Stimulated activated naive CD4-positive, alpha-beta T cell treated with Interleukin-2 at 50 U/mL for 16 hours (primary cell): ENCODE measurements around the gene SERPINH1.

Experiments used
- DNase-seq: peaks from one replicate; lab custom pipeline; 2025; lab: John Stamatoyannopoulos, UW

SERPINH1 gene

GRCh38 chr11:75555079-75555811, 6.8 kb upstream of the SERPINH1 start:
- DNase-seq = no peak

GRCh38 chr11:75556275-75556674, 5.8 kb upstream of the SERPINH1 start:
- DNase-seq = no peak

- no peak for DNase-seq
Measured at GRCh38 chr11:75557666-75558494, 4.2 kb upstream of the SERPINH1 start.

DNA sequence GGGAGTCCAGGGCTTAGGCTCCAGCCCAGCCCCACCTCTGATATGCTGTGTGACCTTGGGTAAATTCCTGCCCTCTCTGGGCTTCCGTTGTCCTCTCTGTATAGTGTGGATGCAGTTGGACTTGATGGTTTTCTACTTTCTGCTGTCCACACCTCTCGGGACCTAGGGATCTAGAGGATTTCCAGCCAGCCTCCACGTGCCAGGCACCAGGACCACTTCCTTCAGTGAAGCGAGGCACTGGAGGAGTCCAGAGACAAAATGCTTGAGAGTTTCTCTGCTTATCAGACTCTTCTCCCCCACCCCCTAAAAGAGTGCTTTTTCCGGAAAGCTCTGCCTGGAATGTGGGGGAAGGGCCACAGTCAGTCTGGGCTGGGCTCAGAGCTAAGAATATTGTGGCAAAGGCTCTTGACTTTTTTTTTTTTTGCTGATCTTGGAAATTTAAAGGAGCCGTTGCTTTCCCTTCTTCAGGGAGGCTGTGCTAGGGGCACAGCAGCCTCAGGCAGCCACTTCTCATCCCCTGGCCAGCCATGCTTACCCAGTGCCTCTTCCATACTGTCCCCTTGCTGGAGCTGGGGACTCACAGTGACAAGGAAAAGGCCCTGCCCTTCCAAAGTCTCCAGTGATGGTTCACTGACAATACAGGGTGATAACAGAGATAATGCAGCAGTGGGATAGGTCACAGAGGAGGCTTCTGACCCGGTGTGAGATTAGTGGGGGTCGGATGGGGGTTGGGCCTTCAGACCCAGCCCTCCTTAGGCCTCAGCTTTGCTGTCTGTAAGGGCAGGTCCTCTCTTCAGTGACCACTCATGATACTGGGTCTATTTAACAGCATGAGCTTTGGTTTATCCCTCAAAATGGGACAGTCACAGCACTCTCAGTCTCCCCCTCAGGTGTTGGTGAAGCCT, 2.9 kb upstream of the SERPINH1 start:
- DNase-seq = no peak

- no peak for DNase-seq
Measured at GRCh38 chr11:75560644-75561043, 1.4 kb upstream of the SERPINH1 start.

DNA sequence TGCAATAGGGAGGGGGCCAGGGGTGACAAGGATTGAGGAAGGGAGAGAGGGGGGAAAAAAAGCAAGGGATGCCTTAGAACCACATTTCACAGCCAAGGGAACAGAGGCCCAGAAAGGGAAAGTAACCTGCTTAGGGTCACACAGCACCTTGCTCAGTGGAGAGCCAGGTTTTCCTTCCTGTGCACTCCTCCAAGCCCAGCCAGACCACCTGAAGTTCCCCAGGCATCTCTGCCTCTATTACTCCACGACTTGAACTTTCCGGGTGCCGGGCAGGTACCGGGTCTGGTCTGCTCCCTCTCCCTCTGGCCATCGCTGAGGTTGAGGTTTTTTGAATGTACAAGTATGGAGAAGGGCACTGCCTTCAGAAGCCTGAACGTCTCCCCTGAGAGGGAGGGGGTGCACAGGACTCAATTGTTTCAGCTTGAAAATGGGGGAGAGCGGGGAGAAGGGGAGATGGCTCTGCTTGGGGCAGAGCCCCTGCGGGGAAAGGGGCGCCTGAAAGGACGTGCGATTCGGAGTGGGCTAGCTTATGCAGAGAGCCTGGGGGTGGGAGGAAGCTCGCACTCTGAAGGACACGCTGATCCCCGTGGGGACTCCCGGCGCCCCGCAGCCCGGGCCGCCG, 516 bp upstream of the SERPINH1 start:
- no peak for DNase-seq

DNA sequence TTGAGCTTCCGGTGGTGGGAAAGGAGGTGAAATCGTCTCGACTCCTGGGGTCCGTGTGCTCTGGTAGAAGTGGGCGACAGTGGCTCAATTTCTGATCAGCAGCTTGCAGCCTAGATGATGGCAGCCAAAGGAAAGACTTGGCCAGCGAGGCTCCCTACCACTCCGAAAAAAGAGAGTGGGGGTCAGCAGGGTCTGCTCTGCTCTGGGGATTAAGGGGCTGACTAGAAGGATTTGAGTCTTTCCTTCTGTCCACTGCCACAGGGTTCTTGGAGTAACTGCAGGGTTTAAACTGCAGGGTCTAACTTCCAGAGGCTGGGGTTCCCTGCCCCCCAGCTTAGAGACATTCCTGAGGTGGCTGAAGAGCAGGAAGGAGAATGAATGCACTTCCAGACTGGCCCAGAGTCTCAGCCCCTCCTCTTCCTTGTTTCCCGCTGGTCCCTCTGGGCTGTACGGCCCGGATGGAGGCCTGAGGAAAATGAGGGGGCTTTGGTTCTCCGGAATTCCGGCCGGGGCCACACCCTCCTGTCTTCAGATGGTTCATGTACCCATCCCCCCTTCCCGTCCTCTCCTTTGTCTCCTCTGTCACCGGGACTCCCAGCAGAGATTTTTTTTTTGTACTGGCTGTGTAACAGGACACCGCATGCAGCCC, 907 bp downstream of the SERPINH1 start:
- DNase-seq = no peak

DNA sequence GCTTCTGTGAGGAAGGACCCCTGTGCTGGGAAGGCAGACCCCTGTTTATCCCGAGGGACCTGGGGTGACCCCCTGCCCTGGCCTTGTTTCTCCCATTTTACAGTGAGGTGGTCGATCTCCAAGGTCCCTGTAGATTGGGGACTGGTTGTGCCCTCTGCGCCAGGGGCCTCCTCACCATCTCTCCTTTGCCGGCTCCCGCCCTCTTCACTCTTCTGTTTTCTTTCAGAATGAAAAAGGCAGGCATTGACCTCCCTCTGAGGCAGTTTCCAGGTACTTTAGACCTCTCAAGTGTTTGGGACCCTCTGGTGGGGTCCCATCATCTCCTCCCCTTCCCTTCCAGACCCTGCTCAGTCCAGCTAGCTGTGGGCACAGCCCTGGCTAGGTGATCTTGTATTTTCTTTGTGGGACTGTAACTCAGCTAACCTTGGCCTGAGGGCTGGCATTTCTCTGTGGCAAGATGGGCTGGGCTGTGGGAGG, 1.5 kb downstream of the SERPINH1 start:
- no peak for DNase-seq

DNA sequence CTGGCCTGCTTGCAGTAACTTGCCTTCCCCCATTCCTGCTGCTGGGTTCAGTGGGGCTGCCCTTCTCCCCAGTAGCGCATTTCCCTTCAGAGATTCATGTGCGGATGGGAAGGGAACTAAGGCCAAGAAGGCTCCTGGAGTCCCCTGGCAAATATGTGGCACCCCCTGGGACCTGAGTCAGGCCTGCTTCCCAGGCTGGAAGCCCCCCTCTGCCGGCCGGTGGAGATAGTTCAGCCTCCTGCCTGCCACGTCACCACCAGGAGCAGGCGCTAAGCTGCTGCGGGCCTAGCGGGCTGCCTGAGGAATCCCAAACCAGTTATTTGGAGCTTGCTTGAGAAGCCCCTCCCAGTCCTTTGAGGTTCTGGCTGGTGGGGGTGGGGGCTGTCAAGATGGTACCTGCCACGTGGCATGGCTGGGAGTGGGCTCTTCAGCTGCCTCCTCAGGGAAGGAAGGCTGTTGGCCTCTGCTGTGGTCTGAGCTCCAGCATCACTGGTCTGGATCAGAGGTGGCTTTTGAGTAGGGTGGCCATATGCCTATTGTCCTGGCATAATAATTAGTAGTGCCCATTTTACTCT, 2.0 kb downstream of the SERPINH1 start:
- no peak for DNase-seq

DNA sequence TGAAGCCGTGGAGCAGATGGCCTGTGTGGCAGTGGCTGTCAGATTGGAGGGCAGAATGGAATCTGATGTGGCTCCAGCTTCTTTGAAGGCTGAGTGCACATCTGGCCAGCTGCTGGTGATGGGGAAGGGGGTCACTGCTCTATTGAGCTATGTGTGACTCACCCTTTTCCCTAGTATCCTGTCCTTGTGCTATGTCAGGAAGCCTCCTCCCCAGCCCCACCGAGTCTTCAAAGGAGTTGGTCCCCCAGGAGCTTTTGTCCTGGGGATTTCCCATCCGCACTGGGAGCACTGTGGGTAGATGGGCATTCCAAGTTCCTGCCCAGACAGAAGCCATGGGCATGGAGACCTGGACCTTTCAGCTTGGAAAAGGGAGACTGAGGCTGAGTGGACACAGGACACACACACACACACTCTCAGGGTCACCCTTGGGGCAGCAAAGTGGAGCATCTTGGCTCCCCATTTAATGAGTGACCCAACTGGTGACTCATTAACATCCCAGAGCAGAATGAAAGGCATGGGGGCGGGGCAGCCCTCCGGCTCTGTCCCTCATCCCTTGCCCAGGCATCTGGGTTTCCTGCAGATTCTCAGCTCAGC, 3.3 kb downstream of the SERPINH1 start:
- DNase-seq = no peak

- DNase-seq = no peak
Measured at GRCh38 chr11:75565916-75566762, 4.1 kb downstream of the SERPINH1 start.

GRCh38 chr11:75566763-75567279, 4.8 kb downstream of the SERPINH1 start:
- DNase-seq = no peak

DNA sequence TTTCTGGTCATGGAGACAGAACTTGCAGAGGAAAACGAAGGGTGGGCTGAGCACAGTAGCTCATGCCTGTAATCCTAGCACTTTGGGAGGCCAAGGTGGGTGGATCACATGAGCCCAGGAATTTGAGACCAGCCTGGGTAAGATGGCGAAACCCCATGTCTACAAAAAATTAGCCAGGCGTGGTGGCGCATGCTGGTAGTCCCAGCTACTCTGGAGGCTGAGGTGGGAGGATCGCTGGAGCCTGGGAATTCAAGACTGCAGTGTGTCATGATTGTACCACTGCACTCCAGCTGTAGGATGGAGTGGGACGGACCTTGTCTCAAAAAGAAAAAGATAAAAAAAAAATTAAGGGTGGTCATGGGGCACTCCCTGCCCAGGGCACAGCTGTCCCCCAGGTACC, 5.9 kb downstream of the SERPINH1 start:
- DNase-seq = no peak

GRCh38 chr11:75568616-75569219, 6.7 kb downstream of the SERPINH1 start:
- no peak for DNase-seq

DNA sequence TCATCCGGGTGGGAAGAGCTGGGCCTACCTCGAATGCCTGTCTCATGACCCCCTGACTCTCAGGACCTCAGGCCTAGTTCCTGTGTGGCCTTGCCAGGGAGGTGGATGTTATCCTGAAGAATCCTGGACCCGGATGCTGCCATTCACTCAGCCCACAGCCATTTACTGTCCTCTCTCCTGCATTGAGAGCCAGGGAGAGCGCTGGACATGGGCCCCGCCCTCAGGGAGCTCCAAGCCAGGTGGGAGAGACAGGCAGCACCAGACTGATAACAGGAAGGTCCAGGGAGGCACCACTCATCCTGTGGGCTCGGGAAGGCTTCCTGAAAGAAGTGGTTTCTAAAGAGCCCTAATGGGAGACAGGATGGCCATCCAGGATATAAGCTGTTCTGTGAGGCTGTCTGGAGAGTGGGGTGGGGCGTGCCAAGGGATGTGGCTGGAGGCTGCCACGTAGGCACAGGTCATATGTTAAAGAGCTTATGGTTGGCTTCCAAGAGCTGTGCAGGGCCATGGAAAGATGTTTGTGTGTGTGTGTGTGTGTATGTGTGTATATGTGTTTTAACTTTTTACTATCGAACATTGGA, 8.6 kb downstream of the SERPINH1 start:
- DNase-seq = no peak

- no peak for DNase-seq
Measured at GRCh38 chr11:75571625-75572024, 9.6 kb downstream of the SERPINH1 start.

DNA sequence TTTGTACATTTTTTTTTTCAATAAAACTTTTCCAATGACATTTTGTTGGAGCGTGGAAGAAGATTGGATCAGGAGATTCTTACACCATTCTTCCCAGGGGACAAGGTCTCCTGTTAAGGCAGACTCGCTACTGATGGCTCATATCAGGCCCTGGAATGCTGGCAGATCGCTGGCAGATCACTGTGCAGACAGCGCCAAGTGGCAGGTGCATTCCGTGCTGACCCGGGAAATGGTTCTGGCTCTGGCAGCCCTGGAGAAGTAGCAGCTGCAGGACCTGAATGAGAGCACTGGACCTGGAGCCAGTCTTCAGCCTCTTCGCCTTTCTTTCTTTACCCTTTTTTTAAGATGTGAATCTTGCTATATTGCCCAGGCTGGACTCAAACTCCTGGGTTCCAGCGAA, 10.7 kb downstream of the SERPINH1 start:
- DNase-seq = no peak
